Measurements from ENCODE around the gene PNN. TPM values are rescaled to one million over a fixed set of nuclear protein-coding genes. Genes with fewer than 3 reads are reported as not detected.

PNN gene
- total RNA-seq, 2 experiments from 2014 or later, result 76.8 to 91.2 TPM

DNA sequence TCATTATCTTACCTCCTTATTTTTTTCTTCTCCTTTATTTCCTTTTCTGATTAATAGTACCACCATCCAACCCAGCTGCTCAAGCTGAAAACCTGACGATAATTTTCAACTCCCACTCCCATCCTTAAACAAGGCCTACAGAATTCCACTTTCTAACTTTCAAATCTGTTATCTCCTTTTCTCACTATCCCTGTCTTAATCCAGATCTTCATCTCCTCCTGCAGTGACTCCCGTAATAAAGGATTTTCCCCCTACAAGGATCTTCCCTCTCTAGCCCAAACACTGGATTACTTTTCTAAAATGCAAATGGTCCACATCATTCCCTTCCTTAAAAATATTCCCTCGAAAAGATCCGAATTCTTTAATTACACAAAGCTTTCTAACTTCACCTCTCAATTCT is 6.5 kb upstream of the PNN start:
- ChIA-PET POLR2A (no interaction called here), CTCF (interaction anchor here (0.7 to 1.1 kb wide), 2 partner anchors 14 to 16 kb away, joined by 3 read pairs; no protein-coding TSS in a partner anchor)
- no peaks in the 10 kb centered on the region for H3K27me3 Mint-ChIP-seq
- peak overlapping the region; percentile 55 for H3K27ac Mint-ChIP-seq
- peaks cover 46% of the 10 kb centered on the region for H3K4me1 Mint-ChIP-seq
- H3K4me3 Mint-ChIP-seq, result peak overlapping the region; percentile 80
- H3K36me3 Mint-ChIP-seq (ENCODE audit: low read depth), result peaks cover 31% of the 10 kb centered on the region
- H3K9me3 Mint-ChIP-seq, result no peaks in the 10 kb centered on the region
- DNase-seq, result no peak

DNA sequence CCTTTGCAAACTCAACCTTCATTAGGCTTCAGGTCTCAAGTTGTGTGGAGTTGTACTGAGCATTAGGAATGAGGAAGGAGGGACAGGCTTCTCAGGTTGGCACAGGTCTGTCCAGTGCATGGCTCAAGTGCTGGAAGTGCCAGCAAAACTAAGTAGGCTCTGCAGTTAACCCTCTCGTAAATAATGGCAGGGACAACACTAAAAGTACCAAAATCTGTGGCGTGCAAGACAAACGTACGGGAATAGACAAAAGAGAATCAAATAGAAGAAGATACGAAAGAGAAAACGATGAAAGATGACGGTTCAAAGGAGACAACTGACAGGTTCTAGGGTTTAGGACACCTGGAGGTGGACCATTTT is 5.5 kb upstream of the PNN start:
- DNase-seq, result no peak
- Mint-ChIP-seq H3K27ac (peak overlapping the region; percentile 99), H3K4me1 (peaks cover 49% of the 10 kb centered on the region), H3K27me3 (no peaks in the 10 kb centered on the region), H3K36me3 (ENCODE audit: low read depth) (peaks cover 26% of the 10 kb centered on the region), H3K9me3 (no peaks in the 10 kb centered on the region), H3K4me3 (peak overlapping the region; percentile 80)
- POLR2A ChIA-PET, result interaction anchor here (1.4 kb wide), 1 partner anchor 18 kb away, joined by 5 read pairs; no protein-coding TSS in a partner anchor
- CTCF ChIA-PET, result interaction anchor here (0.9 to 1.6 kb wide), 4 partner anchors 8 to 193 kb away, joined by 3 to 5 read pairs (median 3); partner anchors contain the start of gene GEMIN2

DNA sequence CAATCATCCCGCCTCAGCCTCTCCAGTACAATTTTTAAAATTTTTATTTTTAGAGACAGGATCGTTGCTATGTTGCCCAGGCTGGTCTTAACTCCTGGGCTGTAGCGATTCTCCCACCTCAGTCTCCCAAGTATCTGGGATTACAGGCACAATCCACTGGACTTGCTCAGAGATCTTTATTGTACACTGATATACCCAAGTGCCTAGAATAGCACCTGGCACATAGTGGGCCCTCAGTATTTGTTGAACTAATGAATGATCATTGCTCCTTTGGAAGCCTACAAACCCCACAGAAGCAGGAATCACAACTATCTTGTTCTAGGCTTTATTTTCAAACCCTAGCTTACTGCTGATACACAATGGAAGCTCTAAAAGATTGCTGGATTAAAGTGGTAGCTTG is 1.9 kb upstream of the PNN start:
- DNase-seq, result no peak
- peak overlapping the region; percentile 21 for H3K4me3 Mint-ChIP-seq
- H3K27ac Mint-ChIP-seq, result peak overlapping the region; percentile 68
- ChIA-PET POLR2A (interaction anchor here (0.7 kb wide), 1 partner anchor 252 kb away, joined by 3 read pairs; no protein-coding TSS in a partner anchor), CTCF (interaction anchor here (0.9 kb wide), 1 partner anchor 59 kb away, joined by 3 read pairs; no protein-coding TSS in a partner anchor)
- peaks cover 47% of the 10 kb centered on the region for H3K4me1 Mint-ChIP-seq
- H3K36me3 Mint-ChIP-seq (ENCODE audit: low read depth), result peaks cover 37% of the 10 kb centered on the region
- no peaks in the 10 kb centered on the region for H3K9me3 Mint-ChIP-seq
- no peaks in the 10 kb centered on the region for H3K27me3 Mint-ChIP-seq

DNA sequence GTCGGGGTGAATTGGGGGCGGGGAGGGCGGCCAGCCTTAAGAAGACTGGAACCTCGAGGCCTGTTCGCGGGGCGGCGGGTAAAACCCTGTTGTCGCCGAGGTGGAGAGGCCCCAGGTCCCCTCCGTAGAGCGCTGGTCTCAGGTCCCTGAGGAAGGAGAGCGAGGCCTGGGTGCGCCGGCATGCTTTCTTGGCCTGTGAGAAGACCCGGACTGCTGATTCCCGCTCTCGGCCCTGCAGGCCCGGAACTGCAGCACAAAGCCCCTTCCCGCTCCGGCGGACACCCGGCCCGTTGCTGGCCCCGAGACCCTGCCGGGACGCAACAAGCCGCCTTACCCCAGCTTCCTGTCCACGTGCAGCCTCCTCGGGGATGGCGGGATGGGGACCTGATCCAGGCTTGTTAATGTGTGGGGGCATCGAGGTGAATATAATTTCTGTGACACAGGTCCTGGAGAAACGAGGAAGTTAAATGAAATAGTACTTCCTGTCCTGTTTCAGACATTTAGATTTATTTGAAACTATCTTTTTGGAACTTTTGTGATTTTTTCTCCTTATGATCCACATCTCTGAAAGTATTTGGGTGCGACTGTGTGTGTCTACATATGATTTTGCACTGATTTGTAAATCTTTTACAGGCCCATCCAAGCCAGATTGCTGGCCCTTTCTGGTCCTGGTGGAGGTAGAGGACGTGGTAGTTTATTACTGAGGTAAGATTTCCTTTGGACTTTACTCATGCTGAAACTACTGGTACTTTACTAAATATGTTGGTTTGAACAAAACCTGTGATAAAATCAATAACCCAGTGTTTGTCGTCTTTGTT is 600 bp downstream of the PNN start:
- Mint-ChIP-seq H3K27me3 (no peaks in the 10 kb centered on the region), H3K27ac (peak overlapping the region; percentile 95), H3K36me3 (ENCODE audit: low read depth) (peaks cover 39% of the 10 kb centered on the region), H3K9me3 (no peaks in the 10 kb centered on the region), H3K4me3 (peak overlapping the region; percentile 89), H3K4me1 (peaks cover 46% of the 10 kb centered on the region)
- DNase-seq, result no peak
- ChIA-PET POLR2A (interaction anchor here (0.5 to 1.3 kb wide), 2 partner anchors 51 to 62 kb away, joined by 3 to 5 read pairs; partner anchors contain the start of gene GEMIN2), CTCF (interaction anchor here (0.6 to 1.3 kb wide), 4 partner anchors 12 to 121 kb away, joined by 3 read pairs; no protein-coding TSS in a partner anchor)

DNA sequence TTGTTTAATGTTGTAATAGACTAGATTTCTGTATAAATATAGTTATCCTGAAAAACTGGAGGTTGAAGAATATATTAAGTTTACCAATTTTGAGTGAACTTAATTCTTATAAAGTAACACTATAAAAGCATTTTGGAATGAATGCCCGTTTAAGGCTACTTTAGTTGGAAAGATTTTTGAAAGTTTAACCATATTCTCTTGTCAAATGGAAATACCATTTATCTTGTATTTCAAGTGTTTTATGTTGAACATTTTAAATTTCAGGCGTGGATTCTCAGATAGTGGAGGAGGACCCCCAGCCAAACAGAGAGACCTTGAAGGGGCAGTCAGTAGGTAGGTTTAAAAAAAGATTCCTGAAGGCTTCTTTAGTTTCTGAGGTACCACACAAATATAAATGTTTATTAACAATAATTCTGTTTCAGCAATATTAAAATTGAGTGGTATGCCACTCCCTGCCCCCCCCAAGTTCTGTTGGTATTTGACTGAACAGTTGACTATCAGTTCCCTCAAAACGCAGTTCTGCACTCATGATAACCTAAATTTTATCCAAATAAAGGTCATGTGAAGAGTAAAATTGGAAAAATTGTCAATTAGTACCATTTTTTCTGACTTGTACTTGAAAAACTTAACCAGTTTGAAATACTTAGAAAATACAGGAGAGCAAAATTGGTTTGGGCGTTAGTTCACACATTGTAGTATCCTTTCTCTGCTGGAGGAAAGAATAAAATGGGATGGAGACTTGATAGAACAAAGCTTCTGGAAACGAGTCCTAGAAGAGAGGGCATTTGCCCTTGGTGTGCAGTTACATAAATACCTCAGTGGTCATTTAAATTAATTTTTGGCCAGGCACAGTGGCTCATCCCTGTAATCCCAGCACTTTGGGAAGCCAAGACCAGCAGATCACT is 1.5 kb downstream of the PNN start:
- Mint-ChIP-seq H3K4me3 (peak overlapping the region; percentile 89), H3K9me3 (no peaks in the 10 kb centered on the region), H3K4me1 (peaks cover 41% of the 10 kb centered on the region), H3K27ac (peak overlapping the region; percentile 95), H3K36me3 (ENCODE audit: low read depth) (peaks cover 39% of the 10 kb centered on the region), H3K27me3 (no peaks in the 10 kb centered on the region)
- DNase-seq, result no peak
- POLR2A ChIA-PET, result no interaction called here
- CTCF ChIA-PET, result no interaction called here

DNA sequence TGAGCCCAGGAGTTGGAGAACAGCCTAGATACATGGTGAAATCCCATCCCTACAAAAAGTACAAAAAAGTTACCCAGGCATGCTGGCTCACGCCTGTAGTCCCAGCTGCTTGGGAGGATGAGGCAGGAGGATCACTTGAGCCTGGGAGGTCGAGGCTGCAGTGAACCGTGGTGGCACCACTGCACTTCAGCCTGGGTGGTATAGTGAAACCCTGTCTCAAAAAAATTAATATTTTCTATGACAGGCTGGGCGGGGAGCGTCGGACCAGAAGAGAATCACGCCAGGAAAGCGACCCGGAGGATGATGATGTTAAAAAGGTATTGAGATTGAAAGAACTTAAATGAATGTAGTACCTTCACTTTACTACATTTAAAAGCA is 2.1 kb downstream of the PNN start:
- peaks cover 39% of the 10 kb centered on the region for H3K36me3 Mint-ChIP-seq (ENCODE audit: low read depth)
- POLR2A ChIA-PET, result no interaction called here

DNA sequence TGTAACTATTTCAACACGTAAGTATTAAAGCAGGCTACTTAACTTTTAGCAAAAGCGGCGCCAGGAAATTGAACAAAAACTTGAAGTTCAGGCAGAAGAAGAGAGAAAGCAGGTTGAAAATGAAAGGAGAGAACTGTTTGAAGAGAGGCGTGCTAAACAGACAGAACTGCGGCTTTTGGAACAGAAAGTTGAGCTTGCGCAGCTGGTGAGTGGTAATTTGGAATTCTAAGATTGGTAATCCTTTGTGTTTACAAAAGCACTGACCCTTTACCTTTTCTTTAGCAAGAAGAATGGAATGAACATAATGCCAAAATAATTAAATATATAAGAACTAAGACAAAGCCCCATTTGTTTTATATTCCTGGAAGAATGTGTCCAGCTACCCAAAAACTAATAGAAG is 4.0 kb downstream of the PNN start:
- POLR2A ChIA-PET, result interaction anchor here (0.6 kb wide), 1 partner anchor 121 kb away, joined by 4 read pairs; no protein-coding TSS in a partner anchor
- H3K36me3 Mint-ChIP-seq (ENCODE audit: low read depth), result peaks cover 47% of the 10 kb centered on the region
- H3K4me1 Mint-ChIP-seq, result peaks cover 40% of the 10 kb centered on the region
- peak overlapping the region; percentile 70 for H3K27ac Mint-ChIP-seq
- H3K9me3 Mint-ChIP-seq, result no peaks in the 10 kb centered on the region
- DNase-seq, result no peak
- no peak overlapping the region for H3K4me3 Mint-ChIP-seq
- no peaks in the 10 kb centered on the region for H3K27me3 Mint-ChIP-seq
- CTCF ChIA-PET, result interaction anchor here (0.7 to 0.8 kb wide), 2 partner anchors 8 to 10 kb away, joined by 4 to 5 read pairs; no protein-coding TSS in a partner anchor

More for the DNA sequence above, 2.1 kb downstream of the PNN start:
- Mint-ChIP-seq H3K4me3 (peak overlapping the region; percentile 56), H3K4me1 (peaks cover 39% of the 10 kb centered on the region), H3K9me3 (no peaks in the 10 kb centered on the region), H3K27me3 (no peaks in the 10 kb centered on the region), H3K27ac (peak overlapping the region; percentile 52)
- no peak for DNase-seq
- CTCF ChIA-PET, result interaction anchor here (1.2 to 1.3 kb wide), 2 partner anchors 27 to 192 kb away, joined by 3 read pairs; no protein-coding TSS in a partner anchor

DNA sequence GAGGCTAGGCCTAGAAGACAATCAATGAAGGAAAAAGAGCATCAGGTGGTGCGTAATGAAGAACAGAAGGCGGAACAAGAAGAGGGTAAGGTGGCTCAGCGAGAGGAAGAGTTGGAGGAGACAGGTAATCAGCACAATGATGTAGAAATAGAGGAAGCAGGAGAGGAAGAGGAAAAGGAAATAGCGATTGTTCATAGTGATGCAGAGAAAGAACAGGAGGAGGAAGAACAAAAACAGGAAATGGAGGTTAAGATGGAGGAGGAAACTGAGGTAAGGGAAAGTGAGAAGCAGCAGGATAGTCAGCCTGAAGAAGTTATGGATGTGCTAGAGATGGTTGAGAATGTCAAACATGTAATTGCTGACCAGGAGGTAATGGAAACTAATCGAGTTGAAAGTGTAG is 5.5 kb downstream of the PNN start:
- Mint-ChIP-seq H3K4me3 (no peak overlapping the region), H3K9me3 (no peaks in the 10 kb centered on the region), H3K27ac (no peak overlapping the region), H3K27me3 (no peaks in the 10 kb centered on the region), H3K36me3 (ENCODE audit: low read depth) (peaks cover 52% of the 10 kb centered on the region), H3K4me1 (peaks cover 36% of the 10 kb centered on the region)
- CTCF ChIA-PET, result interaction anchor here (1.4 kb wide), 1 partner anchor 51 kb away, joined by 3 read pairs; no protein-coding TSS in a partner anchor
- no peak for DNase-seq
- POLR2A ChIA-PET, result interaction anchor here (0.7 kb wide), 2 partner anchors 121 to 128 kb away, joined by 3 read pairs; no protein-coding TSS in a partner anchor

DNA sequence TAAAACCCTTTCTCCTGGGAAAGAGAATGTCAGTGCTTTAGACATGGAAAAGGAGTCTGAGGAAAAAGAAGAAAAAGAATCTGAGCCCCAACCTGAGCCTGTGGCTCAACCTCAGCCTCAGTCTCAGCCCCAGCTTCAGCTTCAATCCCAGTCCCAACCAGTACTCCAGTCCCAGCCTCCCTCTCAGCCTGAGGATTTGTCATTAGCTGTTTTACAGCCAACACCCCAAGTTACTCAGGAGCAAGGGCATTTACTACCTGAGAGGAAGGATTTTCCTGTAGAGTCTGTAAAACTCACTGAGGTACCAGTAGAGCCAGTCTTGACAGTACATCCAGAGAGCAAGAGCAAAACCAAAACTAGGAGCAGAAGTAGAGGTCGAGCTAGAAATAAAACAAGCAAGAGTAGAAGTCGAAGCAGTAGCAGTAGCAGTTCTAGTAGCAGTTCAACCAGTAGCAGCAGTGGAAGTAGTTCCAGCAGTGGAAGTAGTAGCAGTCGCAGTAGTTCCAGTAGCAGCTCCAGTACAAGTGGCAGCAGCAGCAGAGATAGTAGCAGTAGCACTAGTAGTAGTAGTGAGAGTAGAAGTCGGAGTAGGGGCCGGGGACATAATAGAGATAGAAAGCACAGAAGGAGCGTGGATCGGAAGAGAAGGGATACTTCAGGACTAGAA is 6.1 kb downstream of the PNN start:
- Mint-ChIP-seq H3K27ac (no peak overlapping the region), H3K27me3 (no peaks in the 10 kb centered on the region), H3K36me3 (ENCODE audit: low read depth) (peaks cover 46% of the 10 kb centered on the region), H3K9me3 (no peaks in the 10 kb centered on the region), H3K4me1 (peaks cover 33% of the 10 kb centered on the region), H3K4me3 (no peak overlapping the region)
- CTCF ChIA-PET, result interaction anchor here (0.6 to 1.4 kb wide), 2 partner anchors 24 to 50 kb away, joined by 3 read pairs; no protein-coding TSS in a partner anchor
- no peak for DNase-seq
- POLR2A ChIA-PET, result interaction anchor here (0.6 kb wide), 1 partner anchor 10 kb away, joined by 3 read pairs; no protein-coding TSS in a partner anchor

DNA sequence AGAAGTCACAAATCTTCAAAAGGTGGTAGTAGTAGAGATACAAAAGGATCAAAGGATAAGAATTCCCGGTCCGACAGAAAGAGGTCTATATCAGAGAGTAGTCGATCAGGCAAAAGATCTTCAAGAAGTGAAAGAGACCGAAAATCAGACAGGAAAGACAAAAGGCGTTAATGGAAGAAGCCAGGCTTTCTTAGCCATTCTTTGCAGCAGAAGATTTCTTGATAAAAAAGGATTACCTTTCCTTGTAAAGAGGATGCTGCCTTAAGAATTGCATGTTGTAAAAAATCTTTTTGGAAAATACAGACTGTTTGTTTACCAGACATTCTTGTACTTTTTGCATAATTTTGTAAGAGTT is 6.6 kb downstream of the PNN start:
- H3K36me3 Mint-ChIP-seq (ENCODE audit: low read depth), result peaks cover 44% of the 10 kb centered on the region
- no peaks in the 10 kb centered on the region for H3K27me3 Mint-ChIP-seq
- no peak overlapping the region for H3K4me3 Mint-ChIP-seq
- peaks cover 30% of the 10 kb centered on the region for H3K4me1 Mint-ChIP-seq
- H3K27ac Mint-ChIP-seq, result no peak overlapping the region
- ChIA-PET POLR2A (no interaction called here), CTCF (interaction anchor here (0.6 kb wide), 1 partner anchor 25 kb away, joined by 3 read pairs; no protein-coding TSS in a partner anchor)
- H3K9me3 Mint-ChIP-seq, result no peaks in the 10 kb centered on the region
- DNase-seq, result no peak

DNA sequence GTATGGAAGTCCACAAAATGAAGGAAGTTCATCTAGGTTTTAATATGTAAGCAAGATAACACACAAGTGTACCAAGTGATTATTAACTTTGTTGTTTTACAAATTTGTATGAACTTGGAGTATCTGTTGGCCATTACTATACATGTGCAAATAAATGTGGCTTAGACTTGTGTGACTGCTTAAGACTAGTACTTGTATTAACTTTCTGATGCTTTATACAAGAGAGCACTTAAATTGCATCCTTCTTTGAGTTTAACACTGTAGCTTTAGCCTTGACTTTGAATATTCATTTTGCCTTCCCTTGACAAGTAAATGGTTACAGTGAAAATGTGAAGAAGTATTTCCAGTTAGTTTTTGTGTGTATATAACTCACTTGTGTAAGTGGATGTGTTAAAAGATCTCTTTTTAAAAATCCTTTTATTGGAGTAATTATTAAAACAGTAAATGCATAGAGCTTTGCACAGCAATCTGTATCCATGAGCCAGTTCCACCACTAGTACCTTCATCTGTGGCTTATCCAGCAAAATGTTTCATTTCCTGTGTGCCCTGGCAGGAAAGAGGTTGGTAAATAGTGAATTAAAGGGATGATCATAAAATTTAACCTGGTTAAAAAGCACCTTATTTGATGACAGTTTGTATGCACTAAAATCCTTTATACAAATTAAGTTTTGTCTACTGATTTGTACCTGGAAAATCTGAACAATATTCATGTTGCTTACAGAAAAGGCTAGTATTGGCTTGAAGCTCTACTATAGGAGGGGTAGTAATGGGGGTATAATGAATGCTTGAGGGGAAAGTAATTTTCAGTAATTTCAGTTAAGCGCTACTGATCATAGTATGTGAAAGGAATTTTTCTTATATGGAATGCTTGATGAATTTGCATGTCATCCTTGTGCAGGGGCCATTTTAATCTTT is 8.0 kb downstream of the PNN start:
- Mint-ChIP-seq H3K4me3 (no peak overlapping the region), H3K9me3 (no peaks in the 10 kb centered on the region), H3K27me3 (no peaks in the 10 kb centered on the region), H3K4me1 (peaks cover 24% of the 10 kb centered on the region), H3K27ac (no peak overlapping the region), H3K36me3 (ENCODE audit: low read depth) (peaks cover 38% of the 10 kb centered on the region)
- POLR2A ChIA-PET, result interaction anchor here (0.5 kb wide), 1 partner anchor 48 kb away, joined by 4 read pairs; no protein-coding TSS in a partner anchor
- DNase-seq, result no peak
- CTCF ChIA-PET, result no interaction called here

All from activated CD4-positive, alpha-beta T cell treated with anti-CD3 and anti-CD28 coated beads, Interleukin-2, amount 10 ng/mL, durations not matched to agents 7 days and 5 days (primary cell).